GM12865 (cell line): ENCODE measurements around the gene LSR.

Source experiments
- DNase-seq: peaks from one replicate; pipeline ENCODE4 v3.0.0; 2010; ENCODE audit warnings: low read depth
- H3K4me3 ChIP-seq: 2 replicates; pipeline ENCODE4 v1.5.1; 2011; ENCODE audit warnings: mild to moderate bottlenecking, low read depth, low read length, control low read depth
- CTCF ChIP-seq: IDR thresholded peaks from 2 replicates; pipeline ENCODE4 v1.5.1; 2011; ENCODE audit warnings: low read length, control low read depth, low read depth, inconsistent platforms; ENCODE audit not compliant: insufficient read depth; ENCODE audit errors: missing control alignments

The LSR gene

DNA sequence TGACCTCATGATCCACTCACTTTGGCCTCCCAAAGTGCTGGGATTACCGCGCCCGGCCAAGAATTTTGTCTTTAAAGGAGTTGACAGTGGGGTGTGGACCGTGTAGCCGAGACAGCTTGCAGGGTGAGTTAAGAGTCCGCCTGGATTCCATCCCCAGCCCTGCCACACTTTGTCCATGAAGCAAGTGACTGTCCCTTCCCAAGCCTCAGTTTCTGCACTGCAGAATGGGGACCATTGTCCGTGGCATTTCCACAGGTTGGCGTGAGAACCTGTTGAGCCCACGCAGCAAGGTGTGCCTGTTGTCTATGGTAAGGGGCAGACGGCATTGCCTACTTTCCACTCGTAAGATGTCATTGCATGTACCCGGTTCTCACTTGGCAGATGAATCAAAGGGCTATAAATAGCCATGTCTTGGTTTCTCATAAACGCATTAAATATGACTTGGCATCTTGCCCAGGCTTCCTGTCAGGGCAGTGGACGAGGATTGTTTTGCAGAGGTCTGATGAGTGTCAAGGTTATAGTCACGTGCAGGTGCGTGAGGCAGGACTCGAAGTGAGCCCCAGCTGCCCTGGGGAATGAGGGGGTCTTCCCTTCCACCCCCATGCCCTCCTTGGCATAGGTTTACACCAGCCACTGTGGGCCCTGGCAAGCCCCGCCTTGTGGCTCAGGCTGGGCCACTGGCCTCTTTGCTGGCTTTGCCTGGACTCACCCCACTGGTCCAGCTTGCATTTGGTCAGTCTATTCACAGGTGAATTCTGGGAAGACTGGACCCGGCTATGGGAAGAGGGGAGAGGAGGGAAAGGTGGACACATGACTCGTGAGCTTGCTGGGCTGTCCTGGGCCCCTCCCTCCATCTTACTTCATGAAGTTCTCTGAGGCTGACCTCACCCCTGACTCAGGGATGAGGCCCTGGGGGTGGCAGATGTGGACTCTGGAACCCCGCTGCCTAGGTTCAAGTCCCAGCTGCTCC is 34.9 kb upstream of the LSR start:
- no peak for TF ChIP-seq CTCF
- DNase-seq, result peak; percentile 96

DNA sequence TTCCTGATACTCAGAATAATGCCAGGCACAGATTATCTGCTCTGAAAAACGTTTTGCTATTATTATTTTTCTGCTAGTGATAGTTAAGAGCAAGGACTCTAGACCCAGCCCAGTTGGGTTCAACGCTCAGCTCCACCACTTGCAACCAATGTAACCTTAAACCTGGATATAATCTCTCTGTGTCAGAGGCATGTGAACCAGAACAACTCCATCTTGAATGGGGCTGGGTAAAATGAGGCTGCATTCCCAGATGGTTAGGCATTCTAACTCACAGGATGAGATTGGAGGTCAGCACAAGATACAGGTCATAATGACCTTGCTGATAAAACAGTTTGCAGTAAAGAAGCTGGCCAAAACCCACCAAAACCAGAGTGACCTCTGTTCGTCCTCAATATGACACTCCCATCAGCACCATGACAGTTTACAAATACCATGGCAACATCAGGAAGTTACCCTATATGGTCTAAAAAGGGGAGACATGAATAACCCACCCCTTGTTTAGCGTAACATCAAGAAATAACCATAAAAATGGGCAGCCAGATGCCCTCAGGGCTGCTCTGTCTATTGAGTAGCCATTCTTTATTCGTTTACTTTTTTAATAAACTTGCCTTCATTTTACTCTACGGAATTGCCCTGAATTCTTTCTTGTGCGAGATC is 33.9 kb upstream of the LSR start:
- no peak for TF ChIP-seq CTCF
- no peak for DNase-seq
- H3K4me3 ChIP-seq, result no peak overlapping the region

More for the DNA sequence above, 34.9 kb upstream of the LSR start:
- H3K4me3 ChIP-seq, result no peak overlapping the region

GRCh38 chr19:35216016-35216832 is 32.6 kb upstream of the LSR start:
- no peak overlapping the region for H3K4me3 ChIP-seq
- no peak for DNase-seq
- no peak for TF ChIP-seq CTCF

DNA sequence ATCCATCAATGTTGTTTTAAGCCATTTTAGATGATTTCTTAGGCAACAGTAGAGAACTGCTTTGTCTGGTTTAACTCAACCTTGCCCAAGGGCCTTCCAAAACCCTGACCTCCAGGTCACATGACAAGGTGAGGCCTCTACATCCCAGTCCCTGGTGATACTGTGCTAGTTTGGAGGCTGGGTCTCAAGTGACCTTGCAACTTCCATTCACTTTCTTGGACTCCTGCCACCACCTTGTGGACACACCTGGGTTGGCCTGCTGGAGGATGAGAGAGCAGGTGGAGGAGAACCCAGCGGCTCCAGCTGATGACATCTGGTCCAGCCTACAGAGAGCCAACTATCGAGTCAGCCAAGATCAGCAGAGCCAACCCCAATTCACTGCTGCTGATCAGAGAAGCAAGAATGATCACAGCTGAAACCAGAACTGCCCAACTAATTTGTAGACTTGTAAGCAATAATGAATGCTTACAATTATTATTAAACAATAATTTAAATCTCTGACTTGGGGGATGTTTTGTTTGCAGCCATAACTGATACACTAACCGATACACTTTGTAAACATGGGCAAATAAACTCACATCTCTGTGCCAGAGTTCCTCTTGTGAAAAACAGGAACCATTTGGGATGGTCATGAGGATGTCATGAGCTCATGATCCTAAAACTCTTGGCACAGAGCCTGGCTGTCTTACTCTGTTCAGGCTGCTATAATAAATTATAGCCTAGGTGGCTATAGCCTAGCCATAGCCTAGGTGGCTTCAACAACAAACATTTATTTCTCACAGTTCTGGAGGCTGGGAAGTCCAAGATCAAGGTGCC is 31.8 kb upstream of the LSR start:
- TF ChIP-seq CTCF, result peak; percentile 29
- no peak overlapping the region for H3K4me3 ChIP-seq
- peak; percentile 67 for DNase-seq

DNA sequence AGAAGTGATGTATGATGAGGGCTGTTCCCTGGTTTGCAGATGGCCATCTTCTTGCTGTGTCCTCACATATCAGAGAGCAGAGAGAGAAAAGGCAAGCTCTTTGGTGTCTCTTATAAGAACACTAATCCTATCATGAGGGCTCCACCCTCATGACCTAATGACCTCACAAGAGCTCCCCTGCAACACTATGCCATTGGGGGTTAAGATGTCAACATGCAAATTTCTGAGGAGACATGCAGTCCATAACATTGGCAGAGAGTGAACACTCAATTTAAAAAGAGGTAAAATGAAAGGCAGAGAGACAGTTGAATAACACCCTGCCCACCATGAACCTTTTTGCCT is 31.2 kb upstream of the LSR start:
- no peak for TF ChIP-seq CTCF
- DNase-seq, result no peak

GRCh38 chr19:35219008-35219407 is 29.8 kb upstream of the LSR start:
- no peak for DNase-seq
- H3K4me3 ChIP-seq, result no peak overlapping the region
- TF ChIP-seq CTCF, result no peak

More for the DNA sequence above, 31.2 kb upstream of the LSR start:
- no peak overlapping the region for H3K4me3 ChIP-seq
